Stimulated activated CD8-positive, alpha-beta memory T cell treated with anti-CD3 and anti-CD28 coated beads, Interleukin-15, amount 100 ng/mL, for 24 hours (primary cell): ENCODE results near the gene C1QL4.
"Not testable (repeated sequence)": the region's sequence is repeated elsewhere in the genome, so short reads cannot be mapped to it uniquely, and the experiment has no call there.

Source experiments
- DNase-seq: peaks from one replicate; pipeline ENCODE4 v3.0.0-alpha.2; 2020; ENCODE audit warnings: low read depth

The C1QL4 gene

GRCh38 chr12:49301760-49302159, 35.2 kb downstream of the C1QL4 start:
- no peak for DNase-seq

- no peak for DNase-seq
Measured at GRCh38 chr12:49298160-49298559, 38.8 kb downstream of the C1QL4 start.

DNA sequence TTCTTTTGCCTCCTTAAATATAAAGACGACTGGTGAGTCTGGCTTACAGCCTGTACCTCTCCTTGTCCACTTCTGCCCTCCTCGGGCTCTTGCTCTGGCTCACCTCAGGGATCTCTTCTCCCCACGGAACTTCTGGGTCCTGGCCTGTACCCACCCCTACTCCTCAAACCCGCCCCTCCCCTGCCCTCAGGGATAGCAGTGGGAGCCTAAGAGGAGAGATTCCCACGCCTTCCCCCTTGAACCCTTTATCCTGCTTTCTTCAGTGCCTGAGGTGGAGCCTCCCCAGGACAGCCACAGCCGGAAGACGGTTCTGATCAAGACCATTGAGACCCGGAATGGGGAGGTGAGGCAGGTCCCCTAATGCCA, 39.3 kb downstream of the C1QL4 start:
- DNase-seq, result no peak

GRCh38 chr12:49296836-49297694, 39.9 kb downstream of the C1QL4 start:
- DNase-seq, result no peak

- peak; percentile 48 for DNase-seq
Measured at GRCh38 chr12:49296034-49296835, 40.8 kb downstream of the C1QL4 start.

DNA sequence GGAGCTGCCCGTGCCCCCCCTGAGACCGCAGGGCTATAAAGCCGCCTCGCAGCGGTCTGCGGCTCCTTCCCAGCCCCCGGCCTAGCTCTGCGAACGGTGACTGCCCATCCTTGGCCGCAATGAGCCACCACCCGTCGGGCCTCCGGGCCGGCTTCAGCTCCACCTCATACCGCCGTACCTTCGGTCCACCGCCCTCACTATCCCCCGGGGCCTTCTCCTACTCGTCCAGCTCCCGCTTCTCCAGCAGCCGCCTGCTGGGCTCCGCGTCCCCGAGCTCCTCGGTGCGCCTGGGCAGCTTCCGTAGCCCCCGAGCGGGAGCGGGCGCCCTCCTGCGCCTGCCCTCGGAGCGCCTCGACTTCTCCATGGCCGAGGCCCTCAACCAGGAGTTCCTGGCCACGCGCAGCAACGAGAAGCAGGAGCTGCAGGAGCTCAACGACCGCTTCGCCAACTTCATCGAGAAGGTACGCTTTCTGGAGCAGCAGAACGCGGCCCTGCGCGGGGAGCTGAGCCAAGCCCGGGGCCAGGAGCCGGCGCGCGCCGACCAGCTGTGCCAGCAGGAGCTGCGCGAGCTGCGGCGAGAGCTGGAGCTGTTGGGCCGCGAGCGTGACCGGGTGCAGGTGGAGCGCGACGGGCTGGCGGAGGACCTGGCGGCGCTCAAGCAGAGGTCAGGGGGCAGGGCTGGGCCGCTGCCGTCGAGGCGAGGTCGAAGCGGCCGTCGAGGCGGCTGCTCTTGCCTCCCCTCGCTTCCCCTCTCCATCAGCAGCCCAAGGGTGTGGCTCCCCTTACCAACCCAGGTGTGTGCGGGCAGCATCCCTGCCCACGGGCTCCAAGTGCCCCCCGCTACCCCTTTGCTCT, 41.7 kb downstream of the C1QL4 start, which contains the start of gene PRPH:
Gene PRPH (plus strand): TSS at position 66 of the 855 bp plus-strand sequence. CDS start 54 bp downstream, at position 120.
- DNase-seq, result no peak

- no peak for DNase-seq
Measured at GRCh38 chr12:49294804-49295081, 42.2 kb downstream of the C1QL4 start.

GRCh38 chr12:49294086-49294803, 42.7 kb downstream of the C1QL4 start:
- no peak for DNase-seq

DNA sequence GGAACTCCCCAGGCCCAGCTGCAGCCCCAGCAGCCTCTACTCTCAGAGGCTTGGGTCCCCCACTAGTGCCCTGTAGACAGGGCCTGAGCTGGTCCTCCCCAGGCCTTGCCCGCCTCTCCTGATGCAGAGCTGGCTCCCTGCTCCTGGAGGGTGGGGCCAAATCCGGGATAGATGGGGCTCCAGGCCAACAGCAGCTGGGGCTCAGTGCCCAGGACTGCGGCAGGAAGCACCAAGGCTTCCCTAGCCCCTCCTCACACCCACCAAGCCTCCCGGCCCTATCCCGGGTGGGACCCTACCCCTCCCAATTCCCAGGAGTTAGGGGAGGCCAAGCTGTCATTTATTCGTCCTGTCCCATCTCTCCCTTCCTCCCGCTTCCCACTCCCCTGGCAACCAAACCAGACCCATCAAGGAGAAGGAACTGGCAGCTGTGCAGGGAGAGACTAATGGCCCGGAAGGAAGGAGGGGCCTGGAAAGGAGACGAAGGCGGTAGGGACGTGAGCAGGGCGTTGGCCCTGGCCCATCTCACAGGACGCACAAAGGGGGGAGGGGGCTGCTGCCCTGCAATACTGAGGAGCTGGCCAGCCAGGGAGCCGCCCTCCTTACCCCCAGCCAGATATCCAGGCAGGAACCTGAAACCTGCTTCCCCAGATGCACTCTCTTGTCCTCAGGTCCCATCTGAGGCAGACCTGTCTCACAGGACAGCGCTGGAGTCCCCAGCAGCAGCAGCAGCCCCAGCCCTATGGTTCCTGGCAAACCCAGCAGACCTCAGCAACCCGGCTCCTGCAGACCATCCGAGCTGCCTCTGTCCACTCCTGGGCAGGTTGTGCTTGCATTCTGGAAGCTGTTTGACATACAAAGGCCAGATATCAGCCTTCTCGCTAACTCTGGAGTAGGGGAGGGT, 43.7 kb downstream of the C1QL4 start:
- DNase-seq, result no peak

GRCh38 chr12:49292729-49293055, 44.3 kb downstream of the C1QL4 start:
- no peak for DNase-seq

GRCh38 chr12:49288922-49289555, 47.9 kb downstream of the C1QL4 start:
- DNase-seq, result no peak

GRCh38 chr12:49288412-49288853, 48.6 kb downstream of the C1QL4 start:
- DNase-seq, result no peak

DNA sequence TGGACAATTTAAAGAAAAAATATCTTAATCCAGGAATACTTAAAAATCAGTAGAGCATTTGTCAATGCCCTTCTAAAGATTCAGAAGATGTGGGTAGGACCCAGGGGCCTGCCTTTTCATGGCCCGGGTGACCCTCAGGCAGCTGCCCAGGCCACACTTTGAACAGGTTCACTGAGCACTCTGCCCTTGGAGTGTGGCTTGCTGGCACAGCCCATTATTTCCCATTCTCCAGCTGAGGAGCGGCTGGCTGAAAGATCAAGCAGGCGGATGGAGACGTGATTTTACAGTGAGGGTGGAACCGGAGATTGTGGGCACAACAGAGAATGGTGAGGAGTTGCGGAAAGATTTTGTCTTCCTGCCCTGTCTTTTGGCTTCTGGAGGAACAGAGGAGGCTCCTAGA, 49.1 kb downstream of the C1QL4 start:
- no peak for DNase-seq

DNA sequence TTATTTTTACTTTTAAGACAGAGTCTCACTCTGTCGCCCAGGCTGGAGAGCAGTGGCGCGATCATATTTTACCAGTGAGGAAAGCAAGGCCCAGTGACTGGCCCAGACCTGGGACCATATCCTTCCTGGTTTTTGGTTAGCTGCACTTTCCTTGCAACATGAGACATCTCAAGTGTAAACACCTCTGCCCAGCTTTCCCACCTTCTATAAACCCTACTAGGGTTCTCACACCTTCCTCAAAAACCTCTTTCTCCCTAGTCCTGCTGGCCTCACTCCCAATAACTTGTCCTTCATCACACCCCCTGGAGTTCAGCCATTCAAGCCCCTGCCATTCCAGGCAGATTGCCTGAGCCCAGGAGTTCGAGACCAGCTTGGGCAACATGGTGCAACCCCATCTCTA, 52.3 kb downstream of the C1QL4 start:
- DNase-seq, result no peak

- DNase-seq, result no peak
Measured at GRCh38 chr12:49283541-49284429, 53.2 kb downstream of the C1QL4 start.

DNA sequence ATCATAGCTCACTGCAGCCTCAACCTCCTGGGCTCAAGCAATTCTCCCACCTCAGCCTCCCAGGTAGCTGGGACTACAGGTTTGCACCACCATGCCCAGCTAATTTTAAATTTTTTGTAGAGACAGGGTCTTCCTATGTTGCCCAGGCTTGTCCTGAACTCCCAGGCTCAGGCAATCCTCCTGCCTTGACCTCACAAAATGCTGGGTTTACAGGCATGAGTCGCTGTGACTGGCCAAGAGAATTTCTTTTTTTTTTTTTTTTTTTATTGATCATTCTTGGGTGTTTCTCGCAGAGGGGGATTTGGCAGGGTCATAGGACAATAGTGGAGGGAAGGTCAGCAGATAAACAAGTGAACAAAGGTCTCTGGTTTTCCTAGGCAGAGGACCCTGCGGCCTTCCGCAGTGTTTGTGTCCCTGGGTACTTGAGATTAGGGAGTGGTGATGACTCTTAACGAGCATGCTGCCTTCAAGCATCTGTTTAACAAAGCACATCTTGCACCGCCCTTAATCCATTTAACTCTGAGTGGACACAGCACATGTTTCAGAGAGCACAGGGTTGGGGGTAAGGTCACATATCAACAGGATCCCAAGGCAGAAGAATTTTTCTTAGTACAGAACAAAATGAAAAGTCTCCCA, 54.1 kb downstream of the C1QL4 start:
- not testable (repeated sequence) for DNase-seq
